ENCODE results near the gene POLR2I.

- TF ChIP-seq CTCF (IDR thresholded peaks at IDR 0.05) (no peak), EP300 (IDR thresholded peaks at IDR 0.05) (no peak), POLR2A (IDR thresholded peaks at IDR 0.05) (no peak)
Observed at GRCh38 chr19:36150586-36150985, 35.9 kb upstream of the POLR2I start.
